RCC 7860 (cell line): ENCODE results near the gene WDR7.

Source experiments
- DNase-seq: peaks from one replicate; pipeline ENCODE4 v3.0.0-alpha.2; 2015; ENCODE audit warnings: low spot score
- FAIRE-seq: peaks from 2 replicates; lab custom pipeline; 2012; peaks lifted over from hg19 to GRCh38; lab: Jason Lieb, UNC

Gene WDR7

GRCh38 chr18:56982766-56983165, 331.6 kb downstream of the WDR7 start:
- DNase-seq, result no peak
- no peak for FAIRE-seq

DNA sequence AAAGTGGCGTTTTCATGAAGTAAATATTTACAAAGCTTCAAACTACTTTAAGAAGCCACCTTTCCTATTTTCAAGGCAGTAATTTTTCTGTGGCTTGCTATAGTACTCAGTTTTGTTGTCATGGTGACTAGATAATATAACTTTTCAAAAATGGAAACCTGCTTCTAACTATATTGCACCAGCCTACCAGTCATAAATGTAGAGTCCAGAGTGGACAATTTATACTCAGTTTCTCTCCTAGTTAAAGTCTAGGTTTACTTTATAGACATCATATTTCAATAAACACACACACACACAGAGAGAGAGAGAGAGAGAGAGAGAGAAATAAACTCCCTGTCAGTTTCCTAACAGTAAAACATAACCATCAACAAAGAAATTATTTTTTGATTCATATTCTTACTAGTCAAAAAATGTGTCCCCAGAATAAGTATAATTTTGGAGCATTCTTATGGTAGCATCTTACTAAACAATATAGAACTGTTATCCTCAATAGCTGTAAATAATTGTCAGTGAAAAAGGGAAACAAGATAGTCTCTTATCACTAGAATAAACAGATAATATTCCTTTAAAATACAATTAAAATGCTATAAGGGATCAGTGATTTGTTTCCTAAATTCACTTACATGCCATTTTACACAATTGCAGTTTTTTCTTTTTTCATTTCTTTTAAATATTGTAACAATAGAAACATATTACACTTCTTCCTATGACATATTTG, 332.3 kb downstream of the WDR7 start:
- no peak for DNase-seq
- FAIRE-seq, result no peak

DNA sequence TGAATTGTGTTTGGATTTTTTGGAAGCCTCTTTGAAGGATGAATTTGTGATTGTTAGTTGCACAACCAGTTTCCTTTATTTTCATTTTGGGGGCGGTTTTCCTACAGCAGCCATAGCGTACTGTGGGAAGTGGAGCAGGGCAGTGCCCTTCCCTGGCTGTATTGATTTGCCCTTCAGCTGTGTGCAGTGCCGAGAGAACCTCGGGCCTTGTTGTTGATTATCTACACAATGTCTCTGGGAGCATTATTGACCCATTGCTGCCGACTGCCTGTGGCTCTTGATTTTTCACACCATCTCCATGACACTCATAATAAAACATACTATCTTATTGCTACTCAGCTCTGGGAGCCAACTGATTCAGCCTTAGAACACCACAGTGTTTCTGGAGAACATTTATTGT, 333.6 kb downstream of the WDR7 start:
- FAIRE-seq (no peak), DNase-seq (no peak)

DNA sequence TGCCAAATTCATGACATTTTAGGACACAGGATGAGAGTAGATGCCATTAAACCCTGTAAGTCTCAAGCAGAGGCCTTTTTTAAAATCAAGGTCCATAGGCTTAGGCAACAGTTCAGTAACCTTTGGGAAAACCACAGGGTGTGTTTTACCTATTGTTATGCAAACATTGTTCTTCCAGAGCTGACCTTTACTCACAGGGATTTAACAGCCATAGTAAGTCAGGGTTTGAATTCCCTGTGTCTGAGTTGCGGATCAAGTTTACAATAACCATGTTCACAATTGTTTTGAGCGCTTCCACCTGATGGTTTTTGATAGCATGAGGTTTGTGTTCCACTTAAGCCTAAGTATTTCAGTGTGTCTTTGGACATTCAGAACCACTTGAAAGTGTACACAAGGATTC, 335.7 kb downstream of the WDR7 start:
- no peak for DNase-seq
- FAIRE-seq, result no peak

- DNase-seq, result no peak
- no peak for FAIRE-seq
Observed at GRCh38 chr18:56987236-56987635, 336.1 kb downstream of the WDR7 start.

- FAIRE-seq (no peak), DNase-seq (no peak)
Observed at GRCh38 chr18:56988022-56988421, 336.9 kb downstream of the WDR7 start.

- FAIRE-seq, result no peak
- DNase-seq, result no peak
Observed at GRCh38 chr18:56990678-56991077, 339.5 kb downstream of the WDR7 start.

DNA sequence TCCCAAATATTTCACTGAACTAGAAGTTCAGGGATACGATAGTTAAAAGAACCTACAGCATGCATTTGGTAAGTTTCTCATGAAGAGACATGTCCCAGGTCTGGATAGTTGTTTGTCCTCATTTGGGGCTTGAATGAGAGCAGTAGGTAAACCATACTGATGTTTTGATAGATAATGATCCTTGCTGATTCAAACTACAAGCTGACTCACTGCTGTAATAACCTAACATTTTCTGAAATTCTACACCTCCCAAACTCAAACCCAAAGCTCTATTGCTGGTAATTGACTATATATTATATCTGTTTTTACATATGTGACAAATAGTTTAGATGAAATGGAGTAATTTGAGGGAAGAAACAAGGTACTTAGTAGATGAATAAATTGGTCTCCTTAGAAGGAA, 341.6 kb downstream of the WDR7 start:
- no peak for DNase-seq
- no peak for FAIRE-seq

GRCh38 chr18:56995579-56996188, 344.5 kb downstream of the WDR7 start:
- no peak for FAIRE-seq
- no peak for DNase-seq

DNA sequence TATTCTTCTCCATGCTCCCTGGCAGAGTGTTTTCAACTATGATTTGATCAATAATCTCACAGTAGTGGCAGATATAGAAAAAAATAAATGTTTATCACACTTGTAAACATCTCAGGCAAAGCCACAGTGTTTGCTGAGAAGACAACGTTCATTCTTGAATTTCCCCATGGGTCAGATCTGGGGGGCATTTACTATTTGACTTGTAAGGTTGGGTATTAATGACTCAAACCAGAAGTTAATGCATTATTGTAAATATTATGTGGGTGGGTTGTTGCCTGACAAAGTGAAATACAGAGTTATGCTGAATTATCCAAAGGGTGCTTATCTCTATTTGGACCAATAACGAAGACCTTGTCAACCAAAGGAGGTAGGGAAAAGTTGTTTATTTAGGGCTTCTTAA, 346.0 kb downstream of the WDR7 start:
- FAIRE-seq, result no peak

GRCh38 chr18:56999823-57000222, 348.7 kb downstream of the WDR7 start:
- FAIRE-seq (no peak), DNase-seq (no peak)

More for the DNA sequence above, 346.0 kb downstream of the WDR7 start:
- DNase-seq, result no peak

- FAIRE-seq (no peak), DNase-seq (no peak)
Observed at GRCh38 chr18:57002627-57003026, 351.5 kb downstream of the WDR7 start.

DNA sequence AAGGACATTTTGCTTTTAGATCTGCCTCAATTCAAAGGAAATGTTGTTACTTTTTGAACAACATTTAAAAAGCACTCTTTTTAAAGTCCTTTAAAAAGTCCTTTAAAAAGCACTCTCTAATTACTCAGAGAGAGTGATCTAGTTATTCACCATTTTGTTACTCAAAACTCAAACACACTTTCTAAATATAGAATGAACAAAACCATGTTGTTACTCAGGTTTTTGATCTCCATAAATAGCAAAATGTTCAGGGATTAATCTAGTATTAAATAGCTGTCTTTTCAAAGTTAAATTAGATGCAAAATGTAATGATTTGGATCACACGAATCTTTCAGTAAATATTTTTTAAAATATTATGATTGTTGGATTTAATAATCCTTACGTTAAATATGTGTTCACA, 352.2 kb downstream of the WDR7 start:
- no peak for FAIRE-seq
- no peak for DNase-seq

DNA sequence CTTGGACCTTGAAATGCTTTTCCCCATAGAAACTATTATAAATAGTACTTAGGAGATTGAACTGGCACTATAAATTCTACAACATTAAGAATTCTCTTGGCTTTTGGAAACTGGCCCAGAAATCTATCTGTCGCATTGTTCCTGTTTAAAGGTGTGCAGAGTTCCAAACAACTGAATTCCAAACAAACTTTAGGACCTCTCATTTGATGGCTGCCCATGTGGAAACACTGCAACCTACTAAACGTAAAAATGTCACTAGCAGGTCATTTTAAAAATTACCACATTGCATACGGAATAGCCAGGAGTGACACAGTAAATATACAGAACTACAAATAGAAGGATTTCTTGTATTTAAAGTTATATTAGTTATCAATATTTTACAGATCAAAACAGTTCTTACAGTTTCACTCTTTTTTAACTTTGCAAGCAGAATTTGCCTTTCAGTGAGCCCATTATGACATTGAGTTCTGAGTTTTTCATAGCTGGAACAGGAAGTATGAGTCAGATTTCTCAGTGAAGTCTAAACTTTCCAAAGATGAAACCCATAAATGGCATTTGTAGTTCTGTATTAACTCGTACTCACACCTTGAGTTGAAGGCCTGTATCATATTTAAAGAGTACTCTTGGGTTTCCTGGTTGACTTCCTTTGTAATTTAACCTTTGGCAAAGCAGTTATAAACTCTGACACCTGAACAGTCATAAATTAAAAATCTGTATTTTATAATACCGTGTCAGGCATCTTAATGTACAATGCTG, 353.4 kb downstream of the WDR7 start:
- peak; percentile 56 for DNase-seq
- peak; percentile 95 for FAIRE-seq

DNA sequence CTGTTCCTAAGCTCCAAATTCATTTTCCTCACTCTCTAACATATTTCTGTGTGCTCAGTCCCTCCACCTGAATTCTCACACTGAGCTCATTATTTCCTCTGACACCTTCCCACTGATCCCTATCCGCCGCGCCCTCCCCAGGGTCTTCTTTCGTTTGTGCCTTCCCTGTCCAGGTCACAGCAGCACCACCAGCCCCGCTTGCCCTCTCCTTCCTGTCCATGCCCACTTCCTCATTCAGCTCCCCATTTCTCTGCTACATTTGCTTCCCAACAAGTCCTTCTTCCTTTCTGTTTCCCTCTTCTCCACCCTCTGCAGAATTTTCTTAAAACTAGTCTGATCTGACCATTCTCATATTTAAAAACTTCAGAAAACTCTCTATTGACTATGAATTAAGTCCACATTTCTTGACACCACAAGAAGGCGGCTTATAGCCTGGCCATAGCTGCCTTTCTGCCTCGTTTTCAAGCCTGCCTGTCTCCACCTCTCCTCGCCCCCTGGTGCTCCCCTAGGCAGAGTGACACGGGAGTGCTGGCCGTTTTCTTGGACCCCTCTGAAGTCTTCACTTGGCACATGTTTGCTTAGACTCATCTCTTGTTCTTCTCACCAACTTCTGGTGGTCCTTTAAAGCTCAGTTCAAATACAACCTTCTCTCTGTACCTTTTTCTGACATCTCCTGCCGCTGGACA, 357.0 kb downstream of the WDR7 start:
- FAIRE-seq (no peak), DNase-seq (no peak)

- DNase-seq (no peak), FAIRE-seq (no peak)
Observed at GRCh38 chr18:57009844-57010243, 358.7 kb downstream of the WDR7 start.

DNA sequence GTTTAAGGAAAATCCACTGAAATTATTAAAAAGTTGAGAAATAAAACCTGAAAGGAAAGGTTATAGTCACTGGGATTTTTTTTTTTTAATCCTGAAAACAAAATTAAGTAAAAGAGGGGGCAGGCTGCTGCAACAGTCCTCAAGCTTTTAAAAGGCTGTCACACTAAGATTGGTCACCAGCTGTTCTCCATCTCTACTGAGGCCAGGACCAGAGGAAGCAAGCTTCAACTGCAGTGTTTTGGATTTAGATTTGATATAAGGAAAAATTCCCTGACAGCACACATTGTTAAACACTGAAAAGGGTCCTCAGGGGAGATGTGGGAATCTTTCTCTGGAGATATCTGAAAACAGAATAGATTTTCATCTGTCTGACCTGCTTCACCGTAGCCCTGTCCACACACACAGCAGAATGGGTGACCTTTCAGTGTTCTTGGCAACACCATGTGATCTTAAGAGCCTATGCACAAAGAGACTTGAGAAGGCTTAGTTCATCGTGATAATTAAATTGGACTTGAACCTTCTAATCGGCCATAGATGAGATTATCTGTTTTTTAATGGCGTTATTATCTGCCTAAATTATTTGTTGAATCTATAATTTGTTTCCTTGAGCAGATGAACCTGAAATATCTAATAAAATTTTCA, 363.7 kb downstream of the WDR7 start:
- no peak for DNase-seq
- no peak for FAIRE-seq

DNA sequence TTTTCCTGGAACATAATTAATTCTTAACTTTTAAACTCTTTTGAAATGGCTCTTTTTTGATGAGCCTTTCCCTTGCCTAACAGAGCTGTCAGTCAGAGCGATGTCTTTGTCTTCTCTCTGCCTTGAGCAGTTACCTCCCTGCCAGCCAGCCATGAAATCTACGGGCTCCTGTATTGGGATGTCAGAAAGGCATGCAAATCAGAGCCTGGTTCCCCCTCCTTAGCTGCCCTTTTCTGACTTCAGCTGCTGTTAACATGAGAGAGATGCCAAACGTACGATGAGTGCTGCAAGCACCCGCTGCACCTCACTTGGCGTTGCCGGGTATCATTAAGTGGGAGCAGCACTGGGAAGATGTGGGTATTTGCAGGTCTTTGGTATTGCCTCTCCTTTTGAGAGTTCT, 364.3 kb downstream of the WDR7 start:
- no peak for FAIRE-seq

GRCh38 chr18:57018845-57019244, 367.7 kb downstream of the WDR7 start:
- DNase-seq, result no peak
- FAIRE-seq, result no peak

More for the DNA sequence above, 364.3 kb downstream of the WDR7 start:
- no peak for DNase-seq

DNA sequence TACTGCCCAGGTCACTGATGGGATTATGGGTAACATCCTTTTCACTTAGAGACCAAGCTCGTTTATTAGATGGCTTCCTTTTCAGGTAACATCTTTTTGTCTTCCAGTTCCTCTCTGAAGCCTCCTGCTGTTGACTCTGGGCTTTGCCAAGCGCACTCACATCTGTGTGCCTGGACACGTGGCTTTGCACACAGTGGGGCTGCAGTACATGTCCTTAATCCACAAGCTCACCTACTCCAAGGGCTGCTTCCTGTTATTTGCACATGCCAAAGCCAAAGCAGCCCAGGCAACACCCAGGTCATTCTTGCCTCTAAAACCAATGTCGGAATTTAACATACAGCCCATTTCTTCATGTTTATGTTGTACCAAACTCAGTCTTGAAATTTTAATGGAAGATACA, 371.6 kb downstream of the WDR7 start:
- no peak for DNase-seq
- no peak for FAIRE-seq

DNA sequence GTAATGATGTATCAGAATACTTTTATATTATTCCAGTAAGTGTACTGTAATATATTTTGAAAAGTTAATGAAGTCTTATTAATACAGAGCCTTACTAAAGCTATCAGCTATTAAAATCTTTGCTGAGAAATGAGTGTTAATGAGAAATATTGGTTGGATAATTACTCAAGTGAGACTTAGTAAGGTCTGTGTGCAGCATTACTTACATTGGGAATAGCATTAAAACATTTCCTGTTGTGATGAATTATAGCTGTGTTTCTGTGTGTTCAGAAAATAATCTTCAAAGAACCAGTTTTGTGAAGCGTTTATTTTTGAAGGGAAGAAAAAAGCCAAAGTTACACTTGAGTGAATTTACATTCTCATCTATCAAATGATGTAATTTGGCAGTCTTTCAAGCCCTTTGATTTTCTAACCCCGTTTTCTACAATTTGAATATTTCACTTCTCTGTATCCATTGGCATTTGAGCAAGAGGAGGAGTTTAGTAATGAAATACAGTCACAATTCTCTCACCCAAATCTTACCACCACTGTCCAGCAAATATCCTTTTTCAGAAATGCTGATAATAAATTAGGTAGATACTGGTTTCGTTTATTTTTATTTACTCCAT, 372.2 kb downstream of the WDR7 start:
- FAIRE-seq, result no peak
- DNase-seq, result no peak
